ENCODE results near the gene NIM1K. TPM values are rescaled to one million over a fixed set of nuclear protein-coding genes. Genes with fewer than 3 reads are reported as not detected.
"Not testable (repeated sequence)": the region's sequence is repeated elsewhere in the genome, so short reads cannot be mapped to it uniquely, and the experiment has no call there.

The NIM1K gene
- total RNA-seq, 2 experiments from 2014 or later: 2.0 to 2.1 TPM

DNA sequence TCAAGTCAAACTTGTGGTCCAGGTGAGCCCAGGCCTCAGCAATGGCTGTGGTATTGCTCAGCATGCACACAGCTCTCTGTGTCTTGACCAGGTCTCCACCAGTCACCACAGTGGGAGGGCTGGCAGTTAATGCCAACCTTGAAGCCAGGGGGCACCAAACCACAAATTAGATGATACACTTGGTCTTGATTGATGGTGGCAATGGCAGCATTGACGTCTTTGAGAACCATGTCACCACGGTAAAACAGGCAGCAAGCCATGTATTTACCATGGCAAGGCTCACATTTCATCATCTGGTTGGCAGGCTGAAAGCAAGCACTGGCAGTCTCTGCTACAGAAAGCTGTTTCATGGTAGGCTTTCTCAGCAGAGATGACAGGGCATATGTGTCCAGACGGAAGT lies 40.0 kb downstream of the NIM1K start:
- no peak overlapping the region for H3K27ac Mint-ChIP-seq
- no peak for DNase-seq
- no peaks in the 10 kb centered on the region for H3K9me3 Mint-ChIP-seq
- no peaks in the 10 kb centered on the region for H3K36me3 Mint-ChIP-seq
- peaks cover 4% of the 10 kb centered on the region for H3K4me1 Mint-ChIP-seq
- no peak overlapping the region for H3K4me3 Mint-ChIP-seq
- no peaks in the 10 kb centered on the region for H3K27me3 Mint-ChIP-seq

DNA sequence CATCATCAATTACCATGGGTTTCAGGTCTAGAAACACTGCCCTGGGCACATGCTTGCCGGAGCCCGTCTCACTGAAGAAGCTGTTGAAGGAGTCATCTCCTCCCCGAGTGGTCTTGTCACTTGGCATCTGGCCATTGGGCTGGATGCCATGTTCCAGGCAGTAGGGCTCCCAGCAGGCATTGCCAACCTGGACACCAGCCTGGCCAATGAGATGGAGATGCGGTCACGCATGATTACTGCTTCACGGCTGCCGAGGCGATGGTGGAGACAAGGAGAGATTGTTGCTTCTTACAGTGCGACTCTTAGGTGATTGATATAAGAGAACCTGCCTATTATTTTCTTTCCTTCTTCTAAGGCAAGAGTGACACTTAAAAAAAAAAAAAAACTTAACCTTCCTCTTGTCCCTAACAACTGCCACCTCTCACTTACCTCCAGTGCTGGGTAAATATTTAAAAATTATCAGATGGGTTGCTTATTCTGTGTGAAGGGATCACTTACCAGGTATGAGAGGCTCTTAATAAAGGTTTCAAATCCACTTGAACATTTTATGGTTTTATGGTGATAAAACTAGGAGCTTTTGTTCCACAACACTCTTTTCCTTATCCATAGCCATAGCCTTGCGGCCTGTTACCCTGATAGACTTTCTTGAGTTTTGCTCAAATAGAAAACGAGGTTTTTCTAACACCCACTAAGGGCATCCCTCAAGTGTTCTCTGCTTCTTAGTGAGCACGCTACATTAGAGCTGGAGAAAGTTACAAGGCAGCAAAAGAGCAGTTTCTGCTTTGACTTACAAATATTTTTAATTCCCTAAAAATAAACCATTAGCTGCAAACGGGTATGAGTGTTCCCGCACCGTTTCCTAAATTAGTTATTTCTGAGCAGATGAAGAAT lies 41.2 kb downstream of the NIM1K start:
- DNase-seq: no peak
- H3K4me1 Mint-ChIP-seq: peaks cover 4% of the 10 kb centered on the region
- H3K36me3 Mint-ChIP-seq: no peaks in the 10 kb centered on the region
- no peaks in the 10 kb centered on the region for H3K9me3 Mint-ChIP-seq
- no peak overlapping the region for H3K27ac Mint-ChIP-seq
- no peak overlapping the region for H3K4me3 Mint-ChIP-seq
- H3K27me3 Mint-ChIP-seq: no peaks in the 10 kb centered on the region

DNA sequence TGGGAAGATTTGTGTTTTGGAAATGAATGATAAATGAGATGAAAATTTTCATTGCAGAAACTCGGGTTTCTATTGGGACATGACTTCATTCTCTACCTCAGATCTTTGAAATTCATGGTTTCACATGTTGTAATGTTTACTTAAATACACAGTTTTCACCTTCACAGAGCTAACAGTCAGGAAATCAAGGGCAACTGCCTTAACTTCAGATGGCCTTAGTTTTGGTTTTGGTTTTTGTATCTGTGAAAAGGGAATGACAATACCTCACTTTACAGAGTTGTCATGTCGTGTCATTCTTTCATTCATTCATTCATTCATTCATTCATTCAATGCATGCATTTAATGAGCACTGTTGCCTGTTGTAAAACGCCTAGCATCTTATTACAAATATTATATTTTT lies 41.9 kb downstream of the NIM1K start:
- no peak for DNase-seq
- Mint-ChIP-seq H3K27ac (no peak overlapping the region), H3K9me3 (no peaks in the 10 kb centered on the region), H3K27me3 (no peaks in the 10 kb centered on the region), H3K4me1 (peaks cover 4% of the 10 kb centered on the region), H3K36me3 (no peaks in the 10 kb centered on the region), H3K4me3 (no peak overlapping the region)

DNA sequence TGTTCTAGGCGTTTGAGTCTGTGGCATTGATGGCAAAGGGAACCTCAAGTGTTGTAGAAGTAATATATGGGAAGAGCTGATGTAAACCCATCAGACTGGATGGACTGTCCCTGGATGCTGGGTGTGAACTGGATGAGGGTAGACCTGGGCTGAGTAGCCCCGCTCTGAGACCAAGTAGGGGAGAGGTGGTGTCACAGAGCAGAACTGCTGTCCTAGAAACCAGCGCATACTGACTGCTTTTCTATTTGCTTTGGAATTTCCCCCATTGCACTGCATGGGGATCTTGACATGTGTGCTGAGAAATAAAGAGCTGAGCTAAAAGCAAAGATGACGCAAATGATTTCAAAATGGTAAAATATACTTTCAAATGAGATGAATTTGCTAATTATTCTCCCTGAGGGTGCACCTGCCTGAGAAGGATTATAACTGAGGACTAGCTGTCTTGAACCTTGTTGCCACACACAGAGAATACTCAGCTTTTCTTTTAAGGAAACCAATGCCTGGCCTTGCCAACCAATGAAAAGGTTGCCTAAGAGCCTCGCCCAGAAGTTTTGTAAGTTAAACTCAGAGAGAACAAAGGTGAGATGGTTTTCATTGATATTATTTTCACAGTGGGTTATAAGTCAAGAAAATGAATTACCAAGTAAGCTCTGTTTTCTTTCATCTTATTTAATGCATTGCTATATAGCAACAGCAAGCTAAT lies 44.8 kb downstream of the NIM1K start:
- Mint-ChIP-seq H3K27me3 (peaks cover 5% of the 10 kb centered on the region), H3K36me3 (no peaks in the 10 kb centered on the region), H3K4me3 (no peak overlapping the region), H3K4me1 (peaks cover 4% of the 10 kb centered on the region), H3K27ac (no peak overlapping the region), H3K9me3 (no peaks in the 10 kb centered on the region)
- DNase-seq: no peak

DNA sequence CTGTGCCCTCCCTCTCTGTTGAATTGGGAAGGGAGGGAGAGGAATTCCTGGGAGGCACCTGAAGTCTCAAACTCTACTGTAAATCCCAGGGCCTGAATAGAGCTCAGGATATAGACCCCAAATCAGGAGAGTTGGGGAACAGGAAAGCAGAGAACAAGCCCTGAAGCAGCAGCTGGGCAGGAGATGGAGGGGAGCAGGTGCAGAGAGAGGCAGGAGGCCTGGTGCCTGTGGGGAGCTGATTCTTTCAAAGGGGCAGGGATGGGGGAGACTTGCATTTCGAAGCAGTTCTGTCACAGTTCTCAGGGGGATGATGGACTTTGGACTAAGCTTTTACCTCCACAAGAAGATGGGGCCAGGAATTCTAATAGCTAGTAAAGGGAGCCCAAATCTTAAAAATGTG lies 50.2 kb downstream of the NIM1K start:
- no peak overlapping the region for H3K4me3 Mint-ChIP-seq
- no peak for DNase-seq
- H3K4me1 Mint-ChIP-seq: no peaks in the 10 kb centered on the region
- H3K27me3 Mint-ChIP-seq: peaks cover 13% of the 10 kb centered on the region
- no peak overlapping the region for H3K27ac Mint-ChIP-seq
- H3K36me3 Mint-ChIP-seq: no peaks in the 10 kb centered on the region
- no peaks in the 10 kb centered on the region for H3K9me3 Mint-ChIP-seq

DNA sequence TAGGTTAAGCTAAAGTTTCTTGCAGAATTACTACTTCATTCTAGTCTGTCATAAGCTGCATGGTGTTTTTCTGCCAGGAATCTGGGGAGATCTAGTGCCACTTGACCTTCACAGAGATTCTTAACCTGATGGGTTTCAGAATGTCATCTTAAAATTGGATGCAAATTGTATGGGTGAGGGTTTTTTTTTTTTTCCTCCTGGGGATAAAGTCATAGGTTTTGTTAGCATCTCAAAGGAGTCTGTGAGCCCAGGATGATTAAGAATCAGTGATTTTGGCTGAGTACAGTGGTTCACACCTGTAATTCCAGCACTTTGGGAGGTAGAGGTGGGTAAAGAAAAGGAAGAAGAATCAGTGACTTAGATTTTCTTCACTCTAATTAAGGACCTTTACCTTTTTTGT lies 51.2 kb downstream of the NIM1K start:
- peaks cover 13% of the 10 kb centered on the region for H3K27me3 Mint-ChIP-seq

DNA sequence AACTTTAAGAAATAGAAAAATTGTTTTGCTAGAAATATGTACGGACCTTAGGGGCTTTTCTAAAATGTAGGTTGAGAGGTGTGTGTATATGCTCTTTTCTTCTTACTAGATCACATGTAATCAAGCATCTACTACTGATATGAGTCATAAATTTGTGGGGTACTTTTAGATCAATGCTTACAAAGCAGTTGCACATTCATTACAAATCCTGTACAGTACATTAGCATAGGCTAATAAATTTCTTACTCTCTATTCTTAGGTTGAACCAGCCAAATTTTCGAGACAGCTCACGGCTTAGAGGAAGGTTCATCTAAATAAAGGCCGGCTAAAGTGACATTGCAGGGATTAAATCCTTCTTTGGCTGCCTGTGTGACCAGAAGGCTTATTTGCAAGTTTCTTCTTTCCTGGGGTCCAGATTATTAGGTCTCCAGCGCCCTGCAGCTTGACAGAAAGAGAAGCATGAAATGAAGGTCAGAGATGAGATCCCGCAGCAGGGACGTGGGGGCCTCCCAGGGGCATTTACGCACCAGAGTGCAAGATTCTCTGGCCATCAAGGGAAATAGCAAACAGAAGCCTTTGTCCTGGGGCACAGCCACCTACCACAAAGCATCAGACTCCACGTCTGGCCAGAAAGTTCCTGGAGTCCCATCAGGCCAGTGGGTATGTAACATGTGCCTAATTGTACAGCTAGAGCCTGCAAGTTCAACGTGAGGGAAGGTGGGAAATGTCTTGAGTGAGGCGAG lies 53.0 kb downstream of the NIM1K start:
- Mint-ChIP-seq H3K4me1 (no peaks in the 10 kb centered on the region), H3K27ac (no peak overlapping the region), H3K27me3 (peaks cover 13% of the 10 kb centered on the region), H3K36me3 (no peaks in the 10 kb centered on the region), H3K4me3 (no peak overlapping the region), H3K9me3 (no peaks in the 10 kb centered on the region)
- no peak for DNase-seq

More for the DNA sequence above, 51.2 kb downstream of the NIM1K start:
- Mint-ChIP-seq H3K4me1 (no peaks in the 10 kb centered on the region), H3K36me3 (no peaks in the 10 kb centered on the region), H3K9me3 (no peaks in the 10 kb centered on the region), H3K27ac (no peak overlapping the region), H3K4me3 (no peak overlapping the region)
- DNase-seq: no peak

DNA sequence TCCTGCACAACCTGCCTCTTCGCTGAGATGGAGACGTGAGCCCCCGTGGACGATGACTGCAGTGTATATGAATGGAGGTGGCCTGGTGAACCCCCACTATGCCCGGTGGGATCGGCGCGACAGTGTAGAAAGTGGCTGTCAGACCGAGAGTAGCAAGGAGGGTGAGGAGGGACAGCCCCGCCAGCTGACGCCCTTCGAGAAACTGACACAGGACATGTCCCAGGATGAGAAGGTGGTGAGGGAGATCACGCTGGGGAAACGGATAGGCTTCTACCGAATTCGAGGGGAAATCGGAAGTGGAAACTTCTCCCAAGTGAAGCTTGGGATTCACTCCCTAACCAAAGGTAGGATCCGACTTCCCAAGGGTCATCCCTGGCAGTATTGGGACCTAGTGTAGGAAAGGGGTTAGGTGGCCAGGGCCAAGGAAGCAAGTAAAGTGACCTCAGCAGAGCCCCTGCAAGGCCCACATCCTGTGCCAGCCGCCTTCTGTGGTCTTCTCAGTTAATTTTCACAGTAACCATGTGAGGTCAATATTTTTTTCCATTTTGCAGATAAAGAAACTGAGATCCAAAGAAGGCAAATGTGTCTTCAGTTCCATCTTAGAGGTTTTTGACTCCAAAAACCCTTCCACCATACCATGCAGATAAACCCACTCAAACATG lies 53.8 kb downstream of the NIM1K start:
- no peaks in the 10 kb centered on the region for H3K9me3 Mint-ChIP-seq
- no peak overlapping the region for H3K27ac Mint-ChIP-seq
- no peaks in the 10 kb centered on the region for H3K4me1 Mint-ChIP-seq
- DNase-seq: no peak
- no peaks in the 10 kb centered on the region for H3K36me3 Mint-ChIP-seq
- no peak overlapping the region for H3K4me3 Mint-ChIP-seq
- H3K27me3 Mint-ChIP-seq: peaks cover 8% of the 10 kb centered on the region

DNA sequence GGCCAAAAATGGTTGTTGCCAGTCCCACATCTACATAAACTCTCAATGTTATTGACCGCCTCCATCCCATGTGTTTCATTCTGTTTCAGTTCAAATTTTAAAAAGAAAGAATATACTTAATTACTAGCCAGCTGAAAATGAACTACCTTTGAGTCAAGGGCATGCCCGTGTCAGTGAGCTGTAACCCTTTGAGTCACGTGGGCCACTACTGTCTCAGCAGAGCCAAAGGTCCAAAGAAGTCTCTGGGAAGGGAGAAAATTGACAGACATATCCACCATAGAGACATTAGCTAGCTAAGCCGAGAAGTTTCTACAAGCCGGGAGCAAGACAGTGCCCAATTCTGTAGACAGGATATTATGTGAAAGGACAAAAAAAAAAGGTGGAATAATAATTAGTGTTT lies 59.7 kb downstream of the NIM1K start:
- no peak for DNase-seq
- Mint-ChIP-seq H3K9me3 (no peaks in the 10 kb centered on the region), H3K36me3 (no peaks in the 10 kb centered on the region), H3K4me1 (no peaks in the 10 kb centered on the region), H3K27ac (no peak overlapping the region), H3K4me3 (no peak overlapping the region), H3K27me3 (peaks cover 4% of the 10 kb centered on the region)

DNA sequence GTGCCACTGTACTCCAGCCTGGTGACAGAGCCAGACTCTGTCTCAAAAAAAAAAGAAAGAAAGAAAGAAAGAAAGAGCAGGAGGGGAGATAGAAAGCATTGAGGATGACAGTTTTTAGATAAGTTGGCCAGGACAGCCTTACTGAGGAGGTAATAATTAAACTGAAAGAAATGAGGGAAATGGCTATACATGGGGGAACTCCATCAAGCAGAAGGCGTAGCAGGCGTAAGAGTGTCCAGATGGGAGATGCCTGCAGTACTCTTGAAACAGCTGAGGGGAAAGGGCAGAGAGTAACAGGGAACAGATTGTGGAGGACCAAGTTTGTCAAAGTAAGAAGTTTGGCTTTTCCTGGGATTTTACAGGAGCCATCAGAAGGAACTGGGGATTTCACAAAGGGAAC lies 63.7 kb downstream of the NIM1K start:
- H3K27me3 Mint-ChIP-seq: peaks cover 12% of the 10 kb centered on the region
- H3K36me3 Mint-ChIP-seq: no peaks in the 10 kb centered on the region
- no peaks in the 10 kb centered on the region for H3K4me1 Mint-ChIP-seq
- no peak overlapping the region for H3K27ac Mint-ChIP-seq
- no peak overlapping the region for H3K4me3 Mint-ChIP-seq
- no peak for DNase-seq
- no peaks in the 10 kb centered on the region for H3K9me3 Mint-ChIP-seq

DNA sequence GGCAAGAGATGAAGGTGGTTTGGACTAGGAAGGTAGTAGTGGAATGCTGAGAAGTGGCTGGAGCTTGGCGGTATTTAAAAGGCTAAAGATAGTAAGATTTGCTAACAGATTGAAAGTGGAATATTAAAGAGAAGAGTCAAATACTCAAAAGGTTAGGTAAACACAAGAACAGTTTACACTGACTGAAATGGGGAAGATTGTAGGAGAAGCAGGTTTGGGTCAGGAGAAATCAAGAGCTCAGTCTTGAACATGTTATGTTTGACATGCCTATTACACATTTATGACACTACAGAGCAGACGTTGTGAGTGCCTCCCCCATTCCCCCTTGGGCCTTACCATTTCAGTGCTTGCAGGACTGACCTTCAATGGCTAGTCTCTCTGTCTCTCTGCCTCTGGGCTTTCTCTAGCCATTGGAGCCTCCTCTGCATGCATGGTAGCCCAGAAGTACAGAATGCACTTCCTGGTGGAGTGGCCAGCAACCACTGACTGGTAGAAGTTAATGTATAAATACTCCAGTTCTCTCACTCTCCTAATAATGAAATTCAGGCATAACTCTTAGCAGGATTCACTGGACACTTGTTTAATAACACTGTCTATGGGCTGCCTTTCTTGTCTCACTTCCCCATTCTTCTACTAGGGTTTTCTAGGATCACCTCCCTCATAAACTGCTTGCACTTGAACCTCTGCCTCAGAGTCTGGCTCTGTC lies 64.4 kb downstream of the NIM1K start:
- Mint-ChIP-seq H3K4me3 (no peak overlapping the region), H3K36me3 (no peaks in the 10 kb centered on the region), H3K27me3 (peaks cover 12% of the 10 kb centered on the region), H3K9me3 (no peaks in the 10 kb centered on the region), H3K4me1 (no peaks in the 10 kb centered on the region), H3K27ac (no peak overlapping the region)
- DNase-seq: no peak

DNA sequence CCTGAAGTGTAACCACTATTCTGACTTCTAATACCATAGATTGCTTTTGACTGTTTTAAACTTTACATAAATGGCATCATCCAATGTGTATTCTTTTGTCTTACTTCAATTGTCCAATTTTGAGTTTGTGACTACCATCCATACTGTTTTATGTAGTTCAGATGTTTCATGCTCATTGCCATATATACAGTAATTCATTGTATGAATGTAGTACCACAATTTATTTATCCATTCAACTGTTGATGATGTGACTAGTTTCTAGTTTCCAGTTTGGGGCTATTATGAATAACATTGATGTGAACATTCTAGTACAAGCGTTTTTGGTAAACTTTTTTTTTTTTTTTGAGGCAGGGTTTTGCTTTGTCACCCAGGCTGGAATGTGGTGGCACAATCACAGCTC lies 66.1 kb downstream of the NIM1K start:
- Mint-ChIP-seq H3K4me1 (no peaks in the 10 kb centered on the region), H3K4me3 (no peak overlapping the region), H3K9me3 (peaks cover 2% of the 10 kb centered on the region), H3K27ac (no peak overlapping the region), H3K36me3 (no peaks in the 10 kb centered on the region), H3K27me3 (peaks cover 18% of the 10 kb centered on the region)
- no peak for DNase-seq

DNA sequence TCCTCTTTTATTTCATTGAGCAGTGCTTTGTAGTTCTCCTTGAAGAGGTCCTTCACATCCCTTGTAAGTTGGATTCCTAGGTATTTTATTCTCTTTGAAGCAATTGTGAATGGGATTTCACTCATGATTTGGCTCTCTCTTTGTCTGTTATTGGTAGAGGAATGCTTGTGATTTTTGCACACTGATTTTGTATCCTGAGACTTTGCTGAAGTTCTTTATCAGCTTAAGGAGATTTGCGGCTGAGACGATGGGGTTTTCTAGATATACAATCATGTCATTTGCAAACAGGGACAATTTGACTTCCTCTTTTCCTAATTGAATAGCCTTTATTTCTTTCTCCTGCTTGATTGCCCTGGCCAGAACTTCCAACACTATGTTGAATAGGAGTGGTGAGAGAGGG lies 70.2 kb downstream of the NIM1K start:
- not testable (repeated sequence) for H3K27ac Mint-ChIP-seq, H3K36me3 Mint-ChIP-seq, H3K4me1 Mint-ChIP-seq, H3K4me3 Mint-ChIP-seq, DNase-seq, H3K9me3 Mint-ChIP-seq
- peaks cover 44% of the 10 kb centered on the region for H3K27me3 Mint-ChIP-seq

DNA sequence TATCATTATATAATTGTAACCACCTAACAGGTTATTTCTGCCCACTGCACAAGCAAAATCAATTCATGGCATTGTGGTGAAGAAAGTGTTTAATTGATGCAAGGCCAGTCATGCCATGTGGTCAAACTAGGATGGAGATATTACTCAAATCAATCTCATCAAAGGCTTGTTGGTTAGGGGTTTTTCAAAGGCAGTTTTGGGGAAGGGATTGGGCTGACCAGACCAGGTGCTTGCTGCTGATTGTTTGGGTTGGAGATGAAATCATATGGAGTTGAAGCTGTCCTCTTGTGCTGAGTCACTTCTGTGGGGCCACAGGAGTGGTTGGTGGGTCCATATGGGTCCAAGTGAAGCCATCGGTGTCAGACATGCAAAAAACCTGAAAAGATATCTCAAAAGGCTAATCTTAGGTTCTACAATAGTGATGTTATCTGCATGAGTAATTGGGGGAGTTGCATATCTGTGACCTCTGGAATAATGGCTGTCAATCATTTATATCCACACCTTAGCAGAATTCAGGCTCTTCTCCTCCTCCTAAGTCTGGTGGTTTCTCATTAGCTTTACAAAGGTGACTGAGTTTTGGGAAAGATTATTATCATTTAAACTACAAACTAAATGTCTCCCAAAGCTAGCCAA lies 76.3 kb downstream of the NIM1K start:
- Mint-ChIP-seq H3K27ac (no peak overlapping the region), H3K4me3 (no peak overlapping the region), H3K27me3 (peaks cover 44% of the 10 kb centered on the region), H3K4me1 (peaks cover 2% of the 10 kb centered on the region), H3K36me3 (peaks cover 7% of the 10 kb centered on the region), H3K9me3 (peaks cover 10% of the 10 kb centered on the region)
- DNase-seq: no peak
